D721Med (cell line): ENCODE data around the gene PPAN.

Experiments used
- DNase-seq: peaks from one replicate; pipeline ENCODE4 v3.0.0; 2011; ENCODE audit warnings: low spot score; ENCODE audit not compliant: insufficient read length
- FAIRE-seq: peaks from 2 replicates; lab custom pipeline; 2011; peaks lifted over from hg19 to GRCh38; lab: Jason Lieb, UNC
- CTCF ChIP-seq: IDR thresholded peaks from 2 replicates; pipeline ENCODE4 v1.5.1; 2012; ENCODE audit warnings: mild to moderate bottlenecking, control low read depth; ENCODE audit not compliant: insufficient read depth; ENCODE audit errors: missing control alignments

Gene PPAN

GRCh38 chr19:10134040-10134439 is 27.9 kb downstream of the PPAN start:
- TF ChIP-seq CTCF: no peak
- DNase-seq (peak; percentile 5), FAIRE-seq (no peak)

DNA sequence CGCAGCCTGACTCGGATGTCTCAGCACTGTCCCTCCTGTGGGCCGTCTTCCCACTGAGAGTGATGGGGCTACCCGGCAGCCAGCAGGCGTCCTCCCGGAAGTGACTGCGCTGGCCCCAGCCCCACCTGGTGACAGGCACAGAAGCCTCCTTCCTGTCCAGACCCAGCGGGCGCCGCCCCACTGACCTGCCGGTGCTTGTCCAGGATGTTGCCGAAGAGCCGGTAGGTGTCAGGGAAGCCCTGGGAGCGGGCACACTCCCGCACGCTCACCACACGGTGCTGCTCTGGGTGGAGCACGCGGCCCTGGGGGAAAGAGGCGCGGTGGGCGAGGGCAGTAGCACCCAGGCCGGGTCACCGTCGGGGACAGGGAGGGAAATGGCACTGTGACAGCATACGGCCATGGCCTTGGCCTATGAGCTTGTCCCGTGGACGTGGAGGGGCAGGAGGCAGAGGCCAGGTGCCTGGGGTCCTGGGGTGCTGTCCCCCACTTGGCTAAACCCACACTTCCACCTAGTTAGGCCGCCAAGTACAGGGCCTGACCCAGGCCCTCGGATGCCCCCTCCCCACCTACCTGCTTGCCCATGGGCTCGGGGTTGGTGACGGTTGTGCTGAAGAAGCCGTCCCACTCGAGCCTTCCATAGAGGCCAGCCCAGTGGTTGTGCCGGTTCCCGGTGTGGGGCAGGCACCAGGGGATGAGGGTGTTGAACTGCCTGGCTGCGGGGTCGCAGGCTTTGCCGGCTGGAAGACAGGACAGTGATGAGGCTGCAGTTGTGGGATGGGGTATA is 29.6 kb downstream of the PPAN start:
- no peak for FAIRE-seq
- peak; percentile 10 for DNase-seq
- no peak for TF ChIP-seq CTCF

DNA sequence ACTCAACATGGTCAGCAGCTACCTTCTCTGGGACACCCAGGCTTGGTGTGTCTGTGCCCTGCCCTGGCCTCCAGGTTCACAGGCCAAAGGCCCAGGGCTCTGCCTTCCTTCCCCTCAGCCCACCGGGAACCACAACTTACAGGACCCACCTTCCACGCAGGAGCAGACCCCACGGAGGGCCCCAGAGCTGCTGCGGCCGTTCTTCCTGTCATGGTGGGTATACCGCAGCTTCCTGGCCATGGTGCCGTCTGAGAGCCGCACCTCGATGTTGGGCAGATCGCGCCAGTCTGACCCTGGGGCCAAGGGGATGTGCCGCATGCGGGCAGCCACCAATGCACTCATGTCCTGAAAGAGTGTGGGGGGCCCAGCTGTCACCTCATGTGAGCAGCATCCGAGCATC is 30.8 kb downstream of the PPAN start:
- TF ChIP-seq CTCF: no peak
- DNase-seq: peak; percentile 5
- FAIRE-seq: no peak

- no peak for TF ChIP-seq CTCF
- FAIRE-seq (no peak), DNase-seq (peak; percentile 8)
Measured at GRCh38 chr19:10137751-10138682, 31.9 kb downstream of the PPAN start.

DNA sequence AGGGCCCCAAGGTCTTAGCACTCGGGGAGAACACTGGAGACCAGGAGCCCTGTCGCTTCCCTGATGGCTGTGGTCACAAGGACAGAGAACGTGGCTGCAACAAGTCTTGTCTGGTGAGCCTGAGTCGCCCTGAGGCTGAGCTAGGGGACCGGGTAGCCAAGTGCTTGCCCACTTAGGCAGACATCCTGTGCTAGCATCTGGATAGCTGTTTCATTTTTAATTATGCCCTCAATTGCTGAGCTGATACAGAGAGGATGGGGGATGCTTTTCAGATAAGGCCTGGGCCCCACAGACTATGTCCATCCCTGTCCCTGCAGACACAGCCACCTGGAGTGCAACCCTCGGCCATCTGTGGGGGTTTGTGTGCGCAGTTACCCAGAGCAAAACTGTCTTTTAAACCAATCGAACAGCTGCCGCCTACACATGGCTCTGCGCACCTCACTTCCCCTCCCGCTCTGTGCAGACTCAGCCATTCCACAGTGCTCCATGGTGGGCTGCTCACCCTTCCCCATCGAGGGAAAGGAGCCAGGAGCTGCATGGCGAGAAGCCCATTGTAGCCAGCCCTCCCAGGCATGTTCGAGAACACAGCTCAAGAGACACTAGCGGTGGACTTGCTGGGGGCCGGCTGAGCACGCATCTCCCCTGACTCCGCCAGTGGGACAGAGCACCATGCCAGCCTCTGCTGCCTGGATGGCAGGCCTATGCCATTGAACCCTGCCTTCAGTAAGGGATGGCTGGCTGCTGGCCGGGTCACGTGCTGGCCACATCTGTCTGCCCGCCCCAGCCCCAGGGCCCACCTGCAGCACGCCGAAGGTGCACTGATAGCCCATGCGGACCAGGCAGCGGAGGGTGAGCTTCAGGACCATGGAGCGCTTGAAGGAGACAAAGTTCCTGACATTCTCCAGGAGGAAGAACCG is 33.0 kb downstream of the PPAN start:
- FAIRE-seq (no peak), DNase-seq (peak; percentile 19)
- no peak for TF ChIP-seq CTCF

- FAIRE-seq (no peak), DNase-seq (no peak)
- TF ChIP-seq CTCF: no peak
Measured at GRCh38 chr19:10139952-10140351, 33.8 kb downstream of the PPAN start.
